Measurements from ENCODE around the gene FOXK2. TPM values are rescaled to one million over a fixed set of nuclear protein-coding genes. Genes with fewer than 3 reads are reported as not detected.

FOXK2 gene
- total RNA-seq, 1 donor from 2014 or later, result 44.0 TPM

- no peak for TF ChIP-seq CTCF (IDR thresholded peaks at IDR 0.05; ENCODE audit: insufficient read depth, low read length, severe bottlenecking)
- FAIRE-seq (no peak), DNase-seq (ENCODE audit: low read depth) (peak; percentile 63)
- Histone ChIP-seq H3K4me3 (ENCODE audit: low read depth, low read length) (peak overlapping the region; percentile 43), H3K27me3 (ENCODE audit: control insufficient read depth, insufficient read depth, low read length) (no peaks in the 10 kb centered on the region), H3K36me3 (ENCODE audit: control insufficient read depth, insufficient read depth, low read length) (peaks cover 30% of the 10 kb centered on the region)
Measured at GRCh38 chr17:82592767-82593589, 73.4 kb downstream of the FOXK2 start.

GRCh38 chr17:82593590-82594087, 74.1 kb downstream of the FOXK2 start:
- no peaks in the 10 kb centered on the region for H3K27me3 ChIP-seq (ENCODE audit: control insufficient read depth, insufficient read depth, low read length)
- DNase-seq (ENCODE audit: low read depth) (no peak), FAIRE-seq (no peak)
- H3K36me3 ChIP-seq (ENCODE audit: control insufficient read depth, insufficient read depth, low read length), result peaks cover 27% of the 10 kb centered on the region
- peak overlapping the region; percentile 43 for H3K4me3 ChIP-seq (ENCODE audit: low read depth, low read length)
- TF ChIP-seq CTCF (IDR thresholded peaks at IDR 0.05; ENCODE audit: insufficient read depth, low read length, severe bottlenecking), result no peak

GRCh38 chr17:82594571-82594970, 75.0 kb downstream of the FOXK2 start:
- no peak for DNase-seq (ENCODE audit: low read depth)
- peaks cover 31% of the 10 kb centered on the region for H3K36me3 ChIP-seq (ENCODE audit: control insufficient read depth, insufficient read depth, low read length)
- no peak for FAIRE-seq
- no peaks in the 10 kb centered on the region for H3K27me3 ChIP-seq (ENCODE audit: control insufficient read depth, insufficient read depth, low read length)
- no peak for TF ChIP-seq CTCF (IDR thresholded peaks at IDR 0.05; ENCODE audit: insufficient read depth, low read length, severe bottlenecking)
- no peak overlapping the region for H3K4me3 ChIP-seq (ENCODE audit: low read depth, low read length)

GRCh38 chr17:82595893-82596292, 76.4 kb downstream of the FOXK2 start:
- no peak for TF ChIP-seq CTCF (IDR thresholded peaks at IDR 0.05; ENCODE audit: insufficient read depth, low read length, severe bottlenecking)
- Histone ChIP-seq H3K27me3 (ENCODE audit: control insufficient read depth, insufficient read depth, low read length) (no peaks in the 10 kb centered on the region), H3K36me3 (ENCODE audit: control insufficient read depth, insufficient read depth, low read length) (peaks cover 37% of the 10 kb centered on the region), H3K4me3 (ENCODE audit: low read depth, low read length) (no peak overlapping the region)
- DNase-seq (ENCODE audit: low read depth), result no peak
- no peak for FAIRE-seq

- no peak for DNase-seq (ENCODE audit: low read depth)
- no peak for TF ChIP-seq CTCF (IDR thresholded peaks at IDR 0.05; ENCODE audit: insufficient read depth, low read length, severe bottlenecking)
- Histone ChIP-seq H3K36me3 (ENCODE audit: control insufficient read depth, insufficient read depth, low read length) (peaks cover 39% of the 10 kb centered on the region), H3K4me3 (ENCODE audit: low read depth, low read length) (no peak overlapping the region), H3K27me3 (ENCODE audit: control insufficient read depth, insufficient read depth, low read length) (no peaks in the 10 kb centered on the region)
- FAIRE-seq, result peak; percentile 86
Measured at GRCh38 chr17:82596296-82596695, 76.8 kb downstream of the FOXK2 start.

All from bronchial epithelial cell (primary cell).